Coronary artery (tissue), 2 donors: ENCODE results near the gene FKBP5.

ENCODE experiments used
- DNase-seq: peaks from one replicate; pipeline ENCODE4 v3.0.0-alpha.2; 2017; ENCODE audit warnings: low spot score
- H3K27ac ChIP-seq, 2 donors: fragments of 200-600 bp; sonication (generic); one replicate each; pipeline ENCODE4 v1.5.1; 2016 to 2019
- H3K4me3 ChIP-seq: fragments of 200-600 bp; sonication (generic); 2 replicates; pipeline ENCODE4 v1.5.1; 2016; ENCODE audit warnings: mild to moderate bottlenecking, moderate library complexity
- CTCF ChIP-seq: fragments of 200-600 bp; sonication (generic); IDR thresholded peaks from one replicate; pipeline ENCODE4 v1.5.1; 2019; ENCODE audit warnings: antibody characterized with exemption

The FKBP5 gene

GRCh38 chr6:35722121-35722761 lies 33.5 kb upstream of the FKBP5 start:
- no peak for TF ChIP-seq CTCF
- Histone ChIP-seq H3K27ac (peak overlapping the region; percentile 78 to 100), H3K4me3 (no peak overlapping the region)

GRCh38 chr6:35719830-35720733 lies 31.4 kb upstream of the FKBP5 start:
- Histone ChIP-seq H3K27ac (peak overlapping the region; percentile 78 to 90), H3K4me3 (peak overlapping the region; percentile 54)
- TF ChIP-seq CTCF = no peak
- DNase-seq = peak; percentile 84

More at GRCh38 chr6:35722121-35722761, 33.5 kb upstream of the FKBP5 start:
- DNase-seq = peak; percentile 79

- Histone ChIP-seq H3K27ac (peak overlapping the region; percentile 78 to 90), H3K4me3 (peak overlapping the region; percentile 54)
- DNase-seq = no peak
- TF ChIP-seq CTCF = no peak
Observed at GRCh38 chr6:35719404-35719829, 30.7 kb upstream of the FKBP5 start.

- peak overlapping the region; percentile 78 to 90 for H3K27ac ChIP-seq
- no peak for TF ChIP-seq CTCF
- no peak for DNase-seq
- peak overlapping the region; percentile 54 for H3K4me3 ChIP-seq
Observed at GRCh38 chr6:35718911-35719381, 30.2 kb upstream of the FKBP5 start.

- Histone ChIP-seq H3K27ac (peak overlapping the region; percentile 78 to 90), H3K4me3 (no peak overlapping the region)
- TF ChIP-seq CTCF = no peak
- DNase-seq = no peak
Observed at GRCh38 chr6:35718375-35718736, 29.6 kb upstream of the FKBP5 start.

- peak overlapping the region; percentile 78 to 90 for H3K27ac ChIP-seq
- TF ChIP-seq CTCF = no peak
- no peak for DNase-seq
- no peak overlapping the region for H3K4me3 ChIP-seq
Observed at GRCh38 chr6:35717449-35718374, 29.0 kb upstream of the FKBP5 start.
